ENCODE data around the gene SSH2.

DNA sequence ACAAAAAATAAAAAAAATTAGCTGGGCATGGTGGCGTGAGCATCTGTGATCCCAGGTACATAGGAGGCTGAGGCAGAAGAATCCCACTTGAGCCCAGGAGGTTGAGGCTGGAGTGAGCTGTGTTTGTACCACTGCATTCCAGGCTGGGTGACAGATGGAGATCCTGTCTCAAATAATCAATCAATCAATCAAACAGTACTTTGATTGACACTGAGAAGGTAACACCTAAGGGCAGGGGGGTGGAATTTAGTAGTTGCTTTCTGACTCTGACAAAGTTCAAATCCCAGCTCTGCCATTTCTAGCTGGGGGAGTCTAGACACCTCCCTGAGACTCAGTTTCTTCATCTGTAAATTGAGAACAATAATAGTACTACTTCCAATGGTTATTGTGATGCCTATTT is 12.0 kb downstream of the SSH2 start:
- TF ChIP-seq, protein P1, sequence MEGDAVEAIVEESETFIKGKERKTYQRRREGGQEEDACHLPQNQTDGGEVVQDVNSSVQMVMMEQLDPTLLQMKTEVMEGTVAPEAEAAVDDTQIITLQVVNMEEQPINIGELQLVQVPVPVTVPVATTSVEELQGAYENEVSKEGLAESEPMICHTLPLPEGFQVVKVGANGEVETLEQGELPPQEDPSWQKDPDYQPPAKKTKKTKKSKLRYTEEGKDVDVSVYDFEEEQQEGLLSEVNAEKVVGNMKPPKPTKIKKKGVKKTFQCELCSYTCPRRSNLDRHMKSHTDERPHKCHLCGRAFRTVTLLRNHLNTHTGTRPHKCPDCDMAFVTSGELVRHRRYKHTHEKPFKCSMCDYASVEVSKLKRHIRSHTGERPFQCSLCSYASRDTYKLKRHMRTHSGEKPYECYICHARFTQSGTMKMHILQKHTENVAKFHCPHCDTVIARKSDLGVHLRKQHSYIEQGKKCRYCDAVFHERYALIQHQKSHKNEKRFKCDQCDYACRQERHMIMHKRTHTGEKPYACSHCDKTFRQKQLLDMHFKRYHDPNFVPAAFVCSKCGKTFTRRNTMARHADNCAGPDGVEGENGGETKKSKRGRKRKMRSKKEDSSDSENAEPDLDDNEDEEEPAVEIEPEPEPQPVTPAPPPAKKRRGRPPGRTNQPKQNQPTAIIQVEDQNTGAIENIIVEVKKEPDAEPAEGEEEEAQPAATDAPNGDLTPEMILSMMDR (conservative IDR thresholded peaks at IDR 0.05), result no peak
- TF ChIP-seq EZH2 (IDR thresholded peaks at IDR 0.05; ENCODE audit: low read depth), result no peak
